Cerebellar nuclear complex (tissue), 1 donor: Measurements from ENCODE around the gene SMG5.

ENCODE experiments used
- DNase-seq, 2 experiments: peaks; one replicate each; lab custom pipeline; 2025; lab: John Stamatoyannopoulos, UW

The SMG5 gene

GRCh38 chr1:156214024-156214748, 68.4 kb downstream of the SMG5 start:
- DNase-seq, result no peak

- no peak for DNase-seq
These were observed 69.0 kb downstream of the SMG5 start for GRCh38 chr1:156213644-156213966.

- peak; percentile 88 to 93 for DNase-seq
These were observed 69.6 kb downstream of the SMG5 start, which contains the start of gene PMF1 for GRCh38 chr1:156212833-156213643. Gene PMF1, plus strand, starts transcription at chr1:156213007. Its CDS starts 9 bp downstream, at chr1:156213016.

GRCh38 chr1:156212130-156212529, 70.5 kb downstream of the SMG5 start:
- no peak for DNase-seq

GRCh38 chr1:156211243-156211642, 71.4 kb downstream of the SMG5 start:
- no peak for DNase-seq

- DNase-seq, result no peak
These were observed 77.9 kb downstream of the SMG5 start for GRCh38 chr1:156204686-156205085.

- no peak for DNase-seq
These were observed 79.3 kb downstream of the SMG5 start for GRCh38 chr1:156203331-156203730.

- DNase-seq, result no peak
These were observed 82.6 kb downstream of the SMG5 start for GRCh38 chr1:156200044-156200443.
